Occipital lobe (tissue), 3 donors: Measurements from ENCODE around the gene SIX3. TPM values are rescaled to one million over a fixed set of nuclear protein-coding genes. Genes with fewer than 3 reads are reported as not detected.

Experiments used
- DNase-seq: peaks from one replicate; lab custom pipeline; 2025; lab: John Stamatoyannopoulos, UW
- small RNA-seq: library from RNA; depleted of rRNA; stranded (forward); fragments of <200 nt; gene quantifications from one replicate; pipeline ENCODE3, GENCODE V24; 2014
- total RNA-seq: library from RNA; depleted of rRNA; stranded (reverse); fragments of >200 nt; gene quantifications from one replicate; pipeline ENCODE4 v1.2.3, GENCODE V29; 2014

Gene SIX3
- total RNA-seq, 1 donor from 2014 or later = not detected

DNA sequence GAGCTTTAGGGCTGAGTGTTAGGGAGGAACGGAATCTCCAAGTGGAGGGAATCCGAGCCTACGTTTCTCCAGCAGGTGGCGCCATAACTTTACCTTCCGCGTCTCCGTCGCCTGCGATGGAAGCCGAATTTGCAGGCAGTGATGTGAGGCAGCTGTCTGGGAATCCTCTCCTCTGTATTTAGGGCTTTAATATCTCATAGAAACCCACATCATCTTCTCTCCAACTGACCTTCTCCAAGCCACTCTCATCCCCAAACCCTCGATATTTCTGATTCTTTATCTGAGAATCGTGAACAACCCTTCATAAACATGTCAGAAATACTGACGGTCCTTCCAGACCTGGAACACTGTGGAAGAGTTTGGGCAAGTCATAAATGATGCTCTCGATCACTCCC lies 40.2 kb downstream of the SIX3 start:
- DNase-seq = peak; percentile 37

DNA sequence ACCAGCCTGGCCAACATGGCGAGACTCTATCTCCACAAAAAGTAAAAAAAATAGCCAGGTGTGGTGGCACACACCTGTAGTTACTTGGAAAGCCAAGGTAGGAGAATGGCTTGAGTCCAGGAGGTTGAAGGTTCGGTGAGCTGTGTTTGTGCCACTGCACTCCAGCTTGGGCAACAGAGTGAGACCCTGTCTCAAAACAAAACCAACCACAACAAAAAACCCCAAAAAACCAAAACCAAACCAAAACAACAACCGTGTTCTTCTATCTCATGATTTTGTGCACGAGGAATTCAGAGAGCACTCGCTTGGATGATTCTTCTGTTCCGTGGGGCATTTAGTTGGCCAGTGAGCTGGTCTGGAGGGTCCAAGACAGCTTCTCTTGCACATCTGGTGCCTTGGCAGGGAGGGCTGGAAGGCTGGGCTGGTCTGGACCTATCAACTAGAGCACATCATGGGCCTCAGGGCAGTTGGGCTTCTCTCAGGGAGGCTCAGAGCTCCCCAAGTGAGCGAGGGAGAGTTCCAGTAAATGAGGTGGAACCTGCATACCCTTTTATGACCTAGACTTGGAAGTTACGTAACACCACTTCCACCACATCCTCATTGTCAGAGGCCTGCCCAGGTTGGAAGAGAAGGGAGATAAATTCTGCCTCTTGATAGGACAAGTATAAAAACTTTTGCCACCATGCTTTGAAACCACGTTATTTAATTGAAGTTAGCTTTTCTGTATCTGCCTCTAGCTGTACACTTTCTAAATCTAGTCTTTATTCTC lies 42.5 kb downstream of the SIX3 start:
- no peak for DNase-seq

GRCh38 chr2:44989176-44989575 lies 47.7 kb downstream of the SIX3 start:
- DNase-seq = no peak

DNA sequence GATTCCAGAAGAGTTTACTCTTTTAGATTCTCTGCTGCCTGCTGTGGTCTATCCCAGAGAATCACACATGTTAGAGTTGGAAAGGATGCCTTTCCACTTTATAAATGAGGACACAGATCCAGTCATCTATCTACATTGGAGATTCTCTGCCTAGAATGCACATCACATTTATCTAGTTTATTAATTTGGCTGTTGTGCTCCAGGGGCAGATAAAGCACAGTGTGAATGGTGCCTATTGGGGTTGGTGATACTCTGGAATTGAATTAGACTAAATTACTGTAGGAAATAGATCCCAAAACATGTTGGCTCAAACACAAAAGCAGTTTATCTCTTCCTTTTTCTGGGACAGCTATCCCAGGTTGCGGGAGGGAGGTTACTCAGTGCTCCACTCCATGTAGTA lies 52.9 kb downstream of the SIX3 start:
- no peak for DNase-seq

Small RNA genes within 50 kb of the gene (small RNA-seq; reads per million reads assigned to genes)
- gene RF02246 = not detected
- gene RF02247 = not detected
- gene RF02248 = not detected
- not detected for gene RF02250
- gene RF02251 = not detected
- not detected for gene RF02252

Other genes starting within 250 kb of the SIX3 start
- gene SIX2, start 67.8 kb downstream of the SIX3 start, total RNA-seq = 0.16 TPM